Activated T-helper 1 cell treated with anti-CD3 and anti-CD28 coated beads, Interleukin-2, amount 50 U/mL, for 16 hours (primary cell): Measurements from ENCODE around the gene MNAT1.
"Not testable (repeated sequence)": the region's sequence is repeated elsewhere in the genome, so short reads cannot be mapped to it uniquely, and the experiment has no call there.

Experiments
- DNase-seq, 2 donors: peaks; one replicate each; pipeline ENCODE4 v3.0.0-alpha.2; 2020; ENCODE audit warnings: low read depth in 1 of 2, low spot score in 1 of 2

Gene MNAT1

GRCh38 chr14:60803871-60804270, 69.3 kb downstream of the MNAT1 start:
- DNase-seq, result no peak

DNA sequence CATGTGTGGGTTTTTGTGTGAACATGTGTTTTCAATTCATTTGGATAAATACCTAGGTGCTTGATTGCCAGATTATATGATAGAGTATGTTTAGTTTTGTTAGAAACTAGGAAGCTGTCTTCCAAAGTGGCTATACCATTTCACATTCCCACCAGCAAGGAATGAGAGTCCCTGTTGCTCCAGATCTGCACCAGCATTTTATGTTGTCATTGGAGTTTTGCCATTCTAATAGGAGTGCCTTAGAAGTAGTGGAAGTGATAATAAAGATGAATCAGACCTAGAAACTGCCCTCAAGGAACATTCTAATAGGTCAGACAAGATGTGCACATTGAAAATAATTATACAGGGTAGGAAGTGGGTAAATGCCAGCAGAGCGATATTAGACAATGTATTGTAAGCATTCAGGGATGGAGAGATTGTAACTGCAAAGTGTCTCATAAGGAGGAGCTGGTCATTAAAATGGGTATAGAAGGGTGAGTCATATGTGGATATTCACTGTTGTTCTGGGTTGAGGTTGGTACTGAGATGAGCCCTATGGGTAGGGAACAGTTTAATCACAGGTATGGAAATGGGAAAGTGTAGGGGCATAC, 71.4 kb downstream of the MNAT1 start:
- DNase-seq, result no peak

- no peak for DNase-seq
These were observed 72.7 kb downstream of the MNAT1 start for GRCh38 chr14:60807247-60807646.

GRCh38 chr14:60807971-60808370, 73.4 kb downstream of the MNAT1 start:
- no peak for DNase-seq

DNA sequence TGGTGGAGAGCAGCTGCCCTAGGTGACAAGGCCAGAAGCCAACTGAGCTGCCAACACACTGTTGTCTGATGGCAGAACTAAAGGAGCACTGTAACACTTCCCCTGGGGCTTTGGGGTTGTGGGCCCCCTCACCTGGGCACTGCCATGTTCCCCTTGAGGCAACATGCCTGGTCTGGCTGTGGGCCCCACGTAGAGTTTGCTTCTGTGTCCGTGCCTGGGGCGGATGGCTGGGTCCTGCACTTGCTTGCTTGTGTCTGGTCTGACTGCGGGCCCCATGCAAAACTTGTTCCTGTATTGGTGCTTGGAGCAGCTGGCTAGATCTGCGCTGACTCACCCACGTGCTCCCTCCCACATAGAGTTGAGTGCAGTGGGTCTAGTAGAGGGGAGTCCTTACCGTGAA, 78.4 kb downstream of the MNAT1 start:
- no peak for DNase-seq

DNA sequence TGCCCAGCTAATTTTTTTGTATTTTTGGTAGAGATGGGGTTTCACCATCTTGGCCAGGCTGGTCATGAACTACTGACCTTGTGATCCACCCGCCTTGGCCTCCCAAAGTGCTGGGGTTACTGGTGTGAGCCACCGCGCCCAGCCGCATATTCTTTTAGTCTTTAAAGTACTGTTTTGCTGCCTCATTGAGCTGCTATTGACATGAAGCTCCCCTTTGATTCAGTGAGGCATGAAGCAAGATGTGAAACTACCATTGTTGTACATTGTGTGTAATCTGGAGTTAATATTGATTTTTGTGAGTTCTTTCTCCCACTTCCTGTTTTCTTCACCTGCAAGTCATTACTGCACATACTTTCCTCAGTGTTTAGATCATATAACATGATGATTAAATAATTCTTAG, 80.8 kb downstream of the MNAT1 start:
- no peak for DNase-seq

- no peak for DNase-seq
These were observed 82.6 kb downstream of the MNAT1 start for GRCh38 chr14:60817113-60817512.

- no peak for DNase-seq
These were observed 85.0 kb downstream of the MNAT1 start for GRCh38 chr14:60819575-60819974.

DNA sequence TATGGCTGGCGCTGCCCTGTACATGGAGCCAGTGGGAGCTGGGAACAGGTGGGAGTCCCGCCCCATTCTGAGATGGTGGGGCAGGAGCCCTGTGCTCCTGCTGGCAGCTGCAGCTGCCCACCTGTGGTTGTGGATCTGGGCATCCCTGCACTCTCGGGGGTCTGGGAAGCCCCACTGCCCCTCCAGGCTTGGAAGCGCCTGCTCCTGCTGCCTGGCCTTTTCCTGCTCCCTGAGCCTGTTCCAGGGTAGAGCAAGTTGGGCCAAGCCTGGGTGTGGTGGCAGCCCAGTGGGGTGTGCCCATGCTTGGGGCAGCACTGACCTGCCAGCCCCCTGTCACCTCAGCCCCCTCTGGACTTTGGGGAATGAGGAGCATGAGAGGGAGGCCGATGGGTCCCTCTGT, 104.0 kb downstream of the MNAT1 start:
- no peak for DNase-seq

GRCh38 chr14:60839057-60839456, 104.5 kb downstream of the MNAT1 start:
- DNase-seq, result no peak

GRCh38 chr14:60839657-60840056, 105.1 kb downstream of the MNAT1 start:
- no peak for DNase-seq

DNA sequence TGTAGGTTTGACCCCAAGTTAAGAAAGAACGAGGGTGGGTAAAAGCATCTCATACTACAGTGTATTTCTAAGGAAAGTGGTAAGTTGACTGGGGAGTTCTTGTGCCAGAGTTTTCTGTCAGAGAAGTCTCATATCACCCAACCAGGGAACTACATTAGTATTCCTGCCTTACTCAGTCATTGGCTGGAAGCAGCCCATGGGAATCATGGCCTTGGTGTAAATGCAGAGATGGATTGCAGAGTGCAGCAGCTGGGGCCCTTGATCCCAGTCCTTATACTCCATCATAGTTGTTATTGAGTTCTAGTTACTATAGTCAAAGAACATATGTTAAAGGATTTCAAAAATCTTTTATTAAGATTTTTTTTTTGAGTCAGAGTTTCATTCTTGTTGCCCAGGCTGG, 105.8 kb downstream of the MNAT1 start:
- DNase-seq, result no peak

DNA sequence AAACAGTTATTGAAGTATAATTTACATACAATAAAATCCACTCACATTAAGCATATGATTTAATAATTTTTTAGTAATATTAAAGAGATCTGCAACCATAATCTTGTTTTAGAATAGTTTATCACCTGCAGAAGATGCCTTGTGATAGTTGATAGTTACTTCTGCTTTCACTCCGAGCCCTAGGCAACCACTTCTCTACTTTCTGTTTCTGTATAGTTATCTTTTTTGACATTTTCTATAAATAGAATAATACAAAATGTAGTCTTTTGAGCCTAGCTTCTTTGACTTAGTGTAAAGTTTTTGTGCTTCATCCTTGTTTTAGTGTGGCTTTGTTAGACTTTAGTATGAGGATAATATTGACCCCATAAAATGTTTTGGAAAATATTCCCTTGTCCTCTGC, 111.0 kb downstream of the MNAT1 start:
- no peak for DNase-seq

DNA sequence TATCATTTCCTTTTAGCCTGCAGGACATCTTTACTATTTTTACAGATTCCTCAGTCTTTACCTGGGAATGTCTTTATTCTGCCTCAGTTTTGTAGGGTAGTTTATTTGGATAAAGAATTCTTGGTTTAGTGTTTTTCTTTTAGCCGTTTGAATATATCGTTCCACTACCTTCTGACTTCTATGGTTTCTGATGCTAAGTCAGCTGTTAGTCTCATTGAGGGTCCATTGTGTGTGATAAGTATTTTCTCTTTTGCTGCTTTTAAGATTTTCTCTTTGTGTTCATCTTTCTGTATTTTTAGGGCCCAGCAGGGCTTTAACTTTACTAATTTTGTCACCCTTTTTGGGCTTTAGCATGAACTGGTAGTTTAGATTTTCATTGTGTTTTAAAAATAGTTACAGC, 113.5 kb downstream of the MNAT1 start:
- no peak for DNase-seq

DNA sequence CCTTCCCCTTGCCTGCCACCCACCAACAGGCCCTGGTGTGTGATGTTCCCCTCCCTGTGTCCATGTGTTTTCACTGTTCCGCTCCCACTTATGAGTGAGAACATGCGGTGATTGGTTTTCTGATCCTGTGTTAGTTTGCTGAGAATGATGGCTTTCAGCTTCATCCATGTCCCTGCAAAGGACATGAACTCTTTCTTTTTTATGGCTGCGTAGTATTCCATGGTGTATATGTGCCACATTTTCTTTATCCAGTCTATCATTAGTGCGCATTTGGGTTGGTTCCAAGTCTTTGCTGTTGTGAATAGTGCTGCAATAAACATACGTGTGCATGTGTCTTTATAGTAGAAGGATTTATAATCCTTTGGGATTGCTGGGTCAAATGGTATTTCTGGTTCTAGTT, 117.1 kb downstream of the MNAT1 start:
- not testable (repeated sequence) for DNase-seq

GRCh38 chr14:60856111-60856510, 121.5 kb downstream of the MNAT1 start:
- no peak for DNase-seq

GRCh38 chr14:60859525-60859924, 125.0 kb downstream of the MNAT1 start:
- no peak for DNase-seq

- DNase-seq, result no peak
These were observed 127.1 kb downstream of the MNAT1 start for GRCh38 chr14:60861545-60862140.

DNA sequence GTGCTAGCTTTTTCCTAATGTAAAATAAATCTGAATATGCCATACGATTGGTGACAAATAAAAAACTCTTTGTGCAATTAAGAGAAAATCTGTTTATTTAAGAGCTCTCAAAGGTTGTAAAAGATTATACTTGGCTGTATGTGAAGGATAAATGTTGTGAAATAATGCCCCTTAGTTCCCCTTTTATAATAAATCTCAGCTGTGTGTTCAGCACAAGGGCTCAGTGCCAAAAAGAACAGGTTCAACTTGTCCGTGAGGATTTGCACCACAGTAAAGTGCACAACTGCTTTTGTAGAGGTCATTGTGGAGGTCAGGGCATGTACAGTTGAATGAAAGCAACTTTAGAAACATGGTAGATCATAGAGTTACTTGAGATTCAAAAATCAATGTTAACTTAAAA, 127.7 kb downstream of the MNAT1 start:
- no peak for DNase-seq

DNA sequence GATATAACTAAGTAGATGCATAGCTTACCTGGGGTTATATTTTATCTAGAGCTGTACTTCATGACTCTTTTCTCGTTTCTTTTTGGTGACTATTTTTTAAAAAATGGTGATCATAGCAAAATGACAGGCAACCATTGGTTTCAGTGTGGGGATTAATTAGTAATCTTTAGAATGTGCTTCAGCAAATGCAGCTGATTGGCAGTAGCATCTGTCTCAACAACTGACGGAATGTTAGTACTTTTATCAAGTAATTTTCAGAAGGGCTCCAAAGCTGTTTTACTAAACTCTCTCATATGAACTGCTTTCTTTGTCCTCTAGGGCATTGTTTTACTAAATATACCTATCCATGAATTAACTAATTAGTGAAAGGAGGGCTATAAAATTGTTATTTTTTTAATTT, 128.7 kb downstream of the MNAT1 start:
- DNase-seq, result no peak

GRCh38 chr14:60865378-60866127, 131.0 kb downstream of the MNAT1 start:
- DNase-seq, result no peak

DNA sequence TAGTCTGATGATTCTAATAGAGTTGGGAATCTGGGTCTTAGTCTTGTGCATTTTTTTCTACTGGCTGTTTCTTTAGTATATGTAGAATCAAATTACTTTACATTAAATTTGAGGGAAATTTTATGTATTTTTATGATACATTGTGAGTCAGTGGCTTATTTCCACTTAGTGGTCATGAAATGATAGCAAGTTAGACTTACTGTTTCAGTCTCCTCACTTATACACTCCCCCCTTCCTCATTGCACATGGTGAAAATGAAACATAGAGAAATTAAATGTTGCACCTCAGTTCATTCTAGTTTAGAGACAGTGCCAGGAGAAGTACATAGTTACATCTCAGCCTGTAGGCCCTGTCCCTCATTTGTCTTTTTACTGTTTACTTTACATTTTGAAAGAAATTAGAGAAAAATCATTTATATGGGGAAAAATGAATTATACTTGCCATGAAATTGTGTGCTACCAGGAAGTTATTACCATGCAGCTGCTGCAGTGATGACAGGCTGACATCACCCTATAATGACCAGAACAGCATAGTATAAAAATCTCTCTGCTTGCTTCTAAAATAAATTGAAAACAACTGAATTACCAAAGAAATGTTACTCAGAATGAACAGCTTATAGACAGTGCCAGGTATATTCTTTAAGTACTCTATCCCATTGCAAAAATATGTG, 133.1 kb downstream of the MNAT1 start:
- no peak for DNase-seq
